ENCODE results near the gene DNAH14. TPM values are rescaled to one million over a fixed set of nuclear protein-coding genes. Genes with fewer than 3 reads are reported as not detected.
"Not testable (repeated sequence)": the region's sequence is repeated elsewhere in the genome, so short reads cannot be mapped to it uniquely, and the experiment has no call there.

The DNAH14 gene
- total RNA-seq, 8 experiments from 2014 or later = 19.3 to 153 (median 52.7) TPM

DNA sequence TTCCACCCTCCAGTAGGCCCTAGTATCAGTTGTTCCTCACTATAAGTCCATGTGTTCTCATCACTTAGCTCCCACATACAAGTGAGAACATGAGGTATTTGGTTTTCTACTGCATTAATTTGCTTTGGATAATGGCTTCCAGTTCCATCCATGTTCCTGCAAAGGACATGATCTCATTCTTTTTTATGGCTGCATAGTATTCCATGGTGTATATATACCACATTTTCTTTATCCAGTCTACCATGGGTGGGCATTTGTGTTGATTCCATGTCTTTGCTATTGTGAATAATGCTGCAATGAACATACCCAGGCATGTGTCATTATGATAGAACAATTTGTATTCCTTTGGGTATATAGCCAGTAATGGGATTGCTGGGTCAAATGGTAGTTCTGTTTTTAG is 218.3 kb downstream of the DNAH14 start:
- H3K4me1 ChIP-seq (replicated peaks in 1 of 2); ATAC-seq (replicated peaks in 6 of 8); H3K27ac ChIP-seq; H3K4me3 ChIP-seq; in situ Hi-C loops (cut with MboI; ENCODE audit: low pct_unique_long_range_greater_than_20kb in 2 of 9, low sequenced_read_pairs in 9 of 9, unreplicated experiment in 9 of 9): not testable (repeated sequence)

DNA sequence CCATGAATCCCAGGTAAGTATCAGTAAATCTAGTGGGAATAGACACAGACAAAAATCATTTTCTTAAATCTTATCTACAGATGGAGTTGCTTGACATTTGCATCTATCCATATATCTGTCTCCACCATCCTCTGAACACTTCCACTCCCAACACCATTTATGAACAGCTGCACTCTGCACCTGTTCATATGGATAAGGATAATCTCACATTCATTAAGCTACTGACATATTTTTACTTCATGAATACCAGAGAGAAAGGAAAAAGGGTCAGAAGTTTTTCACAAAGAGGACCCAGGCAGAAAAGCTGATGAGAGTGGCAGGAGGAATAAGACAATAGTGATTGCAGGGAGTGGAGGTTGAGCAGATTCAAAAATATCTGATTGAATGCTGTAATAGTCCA is 222.6 kb downstream of the DNAH14 start:
- Histone ChIP-seq H3K4me3 (no peak overlapping the region), H3K4me1 (replicated peaks in 1 of 2) (no peaks in the 10 kb centered on the region), H3K27ac (no peak overlapping the region)
- in situ Hi-C loops (cut with MboI; ENCODE audit: low pct_unique_long_range_greater_than_20kb in 2 of 9, low sequenced_read_pairs in 9 of 9, unreplicated experiment in 9 of 9) = no loop called here
- ATAC-seq (replicated peaks in 6 of 8) = no peak

DNA sequence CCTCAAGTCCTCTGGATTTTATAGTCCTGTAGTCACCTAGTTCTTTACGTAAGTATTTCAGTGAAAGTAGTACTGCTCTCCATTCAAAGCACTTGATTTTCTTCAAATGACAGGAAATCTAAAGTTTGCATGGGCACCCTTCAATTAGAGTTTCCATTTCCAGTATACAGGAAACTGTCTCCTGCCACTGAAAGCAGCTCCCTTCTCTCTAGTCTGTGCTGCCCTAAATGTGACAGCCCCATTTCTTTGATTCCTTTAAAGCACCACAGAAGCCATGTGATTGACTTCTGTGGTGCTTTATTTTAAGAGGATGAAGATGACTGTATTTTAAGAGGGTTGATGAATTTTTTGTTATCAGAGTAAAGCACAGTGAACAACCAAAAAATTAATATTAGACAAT is 226.1 kb downstream of the DNAH14 start:
- no peak overlapping the region for H3K27ac ChIP-seq
- in situ Hi-C loops (cut with MboI; ENCODE audit: low pct_unique_long_range_greater_than_20kb in 2 of 9, low sequenced_read_pairs in 9 of 9, unreplicated experiment in 9 of 9) = no loop called here

DNA sequence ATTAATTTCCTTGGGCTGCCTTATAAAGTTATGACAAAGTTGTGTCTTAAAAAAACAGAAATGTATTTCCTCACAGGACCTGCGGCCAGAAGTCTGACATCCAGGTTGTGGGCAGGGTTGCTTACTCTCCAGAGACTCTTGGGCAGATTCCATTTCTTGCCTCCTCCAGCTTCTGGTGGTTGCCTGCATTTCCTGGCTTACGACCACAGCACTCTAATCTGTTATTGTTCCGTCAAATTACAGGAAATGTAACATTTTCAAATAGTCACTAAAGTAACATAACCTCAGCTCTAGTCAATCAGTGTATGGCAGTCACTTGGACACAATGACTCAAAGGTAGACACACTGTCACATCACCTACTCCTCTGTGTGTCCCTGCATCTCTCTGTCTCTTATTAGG is 226.8 kb downstream of the DNAH14 start:
- Histone ChIP-seq H3K27ac (no peak overlapping the region), H3K4me3 (no peak overlapping the region), H3K4me1 (replicated peaks in 1 of 2) (no peaks in the 10 kb centered on the region)
- ATAC-seq (replicated peaks in 6 of 8) = no peak
- 60 to 100% (median 88%) methylated on average over 1 to 3 of the region's 3 CpGs; no CpG with 5 or more reads in 2 of the 10 experiments for WGBS, 10 experiments
- in situ Hi-C loops (cut with MboI; ENCODE audit: low pct_unique_long_range_greater_than_20kb in 2 of 9, low sequenced_read_pairs in 9 of 9, unreplicated experiment in 9 of 9) = no loop called here

More for the DNA sequence above, 226.1 kb downstream of the DNAH14 start:
- ATAC-seq (replicated peaks in 6 of 8) = no peak
- Histone ChIP-seq H3K4me3 (no peak overlapping the region), H3K4me1 (replicated peaks in 1 of 2) (no peaks in the 10 kb centered on the region)
- WGBS, 10 experiments = 57 to 100% (median 100%) methylated on average over 1 of the region's 1 CpG; no CpG with 5 or more reads in 1 of the 10 experiments

DNA sequence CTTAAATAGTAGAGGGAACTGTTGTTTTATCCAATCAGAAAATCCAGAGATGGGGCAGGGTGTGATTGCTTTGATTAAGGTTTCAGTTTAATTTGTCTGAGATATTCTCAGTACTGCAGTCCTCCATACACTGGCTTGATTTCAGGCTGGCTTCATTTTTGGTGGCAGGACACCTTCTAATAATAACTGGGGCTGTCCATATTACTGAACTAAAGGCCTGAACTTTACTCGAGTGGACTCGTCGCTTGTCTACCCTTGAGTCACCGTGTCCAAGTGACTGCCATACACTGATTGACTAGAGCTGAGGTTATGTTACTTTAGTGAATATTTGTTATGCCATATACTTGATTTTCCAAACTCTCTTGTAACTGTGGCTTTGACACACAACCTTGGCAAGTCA is 228.8 kb downstream of the DNAH14 start:
- no peak overlapping the region for H3K4me3 ChIP-seq
- no peak overlapping the region for H3K27ac ChIP-seq
- no peaks in the 10 kb centered on the region for H3K4me1 ChIP-seq (replicated peaks in 1 of 2)
- WGBS, 10 experiments = 69 to 98% (median 93%) methylated on average over 3 to 4 of the region's 4 CpGs; no CpG with 5 or more reads in 5 of the 10 experiments
- no peak for ATAC-seq (replicated peaks in 6 of 8)
- in situ Hi-C loops (cut with MboI; ENCODE audit: low pct_unique_long_range_greater_than_20kb in 2 of 9, low sequenced_read_pairs in 9 of 9, unreplicated experiment in 9 of 9) = no loop called here

DNA sequence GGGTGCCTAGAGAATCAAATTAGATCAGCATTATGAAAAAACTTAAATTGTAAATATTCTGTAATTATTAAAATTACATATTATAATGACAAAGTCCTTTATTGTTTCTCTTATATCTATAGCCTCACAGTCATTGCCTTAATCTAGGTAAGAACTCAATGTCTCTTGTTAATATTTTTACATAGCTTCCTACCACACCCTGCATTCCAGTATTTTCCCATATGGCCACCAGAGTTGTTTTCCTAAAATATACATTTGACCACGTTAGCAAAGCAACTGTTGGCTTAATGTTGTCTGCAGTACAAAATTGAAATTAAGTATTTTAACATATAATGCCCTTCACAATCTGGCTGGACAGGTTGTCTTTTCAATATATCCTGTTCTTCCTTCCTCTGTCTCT is 230.3 kb downstream of the DNAH14 start:
- Histone ChIP-seq H3K4me3 (no peak overlapping the region), H3K4me1 (replicated peaks in 1 of 2) (no peaks in the 10 kb centered on the region), H3K27ac (no peak overlapping the region)
- ATAC-seq (replicated peaks in 6 of 8) = peak in 3 of 8 experiments; percentile 37 to 95 (median 85)
- in situ Hi-C loops (cut with MboI; ENCODE audit: low pct_unique_long_range_greater_than_20kb in 2 of 9, low sequenced_read_pairs in 9 of 9, unreplicated experiment in 9 of 9) = no loop called here
- WGBS, 10 experiments = 0 to 75% (median 48%) methylated on average over 1 of the region's 1 CpG

DNA sequence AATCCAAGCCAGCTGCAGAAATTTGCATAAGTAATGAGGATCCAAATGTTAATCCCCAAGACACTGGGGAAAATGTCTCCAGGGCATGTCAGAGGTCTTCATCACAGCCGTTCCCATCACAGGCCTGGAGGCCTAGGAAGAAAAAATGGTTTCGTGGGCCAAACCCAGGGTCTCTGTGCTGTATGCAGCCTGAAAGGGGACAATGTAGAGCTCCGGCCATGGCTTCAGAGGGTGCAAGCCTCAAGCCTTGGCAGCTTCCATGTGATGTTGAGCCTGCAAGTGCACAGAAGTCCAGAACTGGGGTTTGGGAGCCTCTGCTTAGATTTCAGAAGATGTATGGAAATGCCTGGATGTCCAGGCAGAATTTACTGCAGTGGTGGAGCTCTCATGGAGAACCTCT is 247.9 kb downstream of the DNAH14 start:
- H3K4me3 ChIP-seq; in situ Hi-C loops (cut with MboI; ENCODE audit: low pct_unique_long_range_greater_than_20kb in 2 of 9, low sequenced_read_pairs in 9 of 9, unreplicated experiment in 9 of 9); ATAC-seq (replicated peaks in 6 of 8); H3K27ac ChIP-seq; H3K4me1 ChIP-seq (replicated peaks in 1 of 2): not testable (repeated sequence)
- WGBS, 10 experiments = 0 to 87% (median 72%) methylated on average over 1 to 3 of the region's 3 CpGs; no CpG with 5 or more reads in 2 of the 10 experiments

DNA sequence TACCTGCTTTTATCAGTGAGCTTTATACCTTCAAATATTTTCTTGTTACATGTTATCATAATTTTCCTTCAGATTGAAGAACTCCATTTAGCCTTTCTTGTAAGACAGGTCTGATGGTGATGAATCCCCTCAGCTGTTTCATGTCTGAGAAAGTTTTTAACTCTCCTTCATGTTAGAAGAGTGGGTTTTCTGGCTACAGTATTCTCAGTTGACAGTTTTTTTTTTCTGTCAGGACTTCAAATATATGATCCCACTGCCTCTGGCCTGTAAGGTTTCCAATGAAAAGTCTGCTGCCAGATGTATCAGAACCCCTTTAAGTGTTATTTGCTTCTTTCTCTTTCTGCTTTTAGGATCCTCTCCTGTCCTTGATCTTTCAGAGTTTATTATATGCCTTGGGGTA is 250.2 kb downstream of the DNAH14 start:
- ATAC-seq (replicated peaks in 6 of 8) = no peak
- Histone ChIP-seq H3K4me1 (replicated peaks in 1 of 2) (no peaks in the 10 kb centered on the region), H3K4me3 (no peak overlapping the region), H3K27ac (no peak overlapping the region)
- in situ Hi-C loops (cut with MboI; ENCODE audit: low pct_unique_long_range_greater_than_20kb in 2 of 9, low sequenced_read_pairs in 9 of 9, unreplicated experiment in 9 of 9) = no loop called here

DNA sequence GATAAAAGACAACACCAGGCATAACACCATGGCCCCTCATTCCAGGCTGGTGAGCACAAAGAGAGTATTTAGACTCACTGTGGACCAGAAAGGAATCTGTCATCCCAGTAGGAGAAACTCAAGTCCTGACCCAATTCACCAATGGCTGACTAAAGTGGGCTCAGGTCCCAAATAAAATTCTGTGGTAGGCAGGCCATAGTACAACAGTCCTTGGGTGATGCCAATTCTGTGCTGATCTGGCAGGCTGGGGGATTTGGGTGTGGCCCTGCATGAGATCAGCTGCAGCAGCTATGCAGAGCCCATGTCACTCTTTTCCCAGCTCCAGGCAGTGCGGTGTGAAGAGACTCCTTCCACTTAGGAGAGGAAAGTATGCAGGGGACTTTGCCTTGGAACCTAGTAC is 253.2 kb downstream of the DNAH14 start:
- Histone ChIP-seq H3K4me3 (no peak overlapping the region), H3K27ac (no peak overlapping the region), H3K4me1 (replicated peaks in 1 of 2) (no peaks in the 10 kb centered on the region)
- peak in 3 of 8 experiments; percentile 33 to 90 (median 87) for ATAC-seq (replicated peaks in 6 of 8)
- in situ Hi-C loops (cut with MboI; ENCODE audit: low pct_unique_long_range_greater_than_20kb in 2 of 9, low sequenced_read_pairs in 9 of 9, unreplicated experiment in 9 of 9) = no loop called here
- 100% methylated on average over 1 of the region's 1 CpG; no CpG with 5 or more reads in 6 of the 10 experiments for WGBS, 10 experiments

DNA sequence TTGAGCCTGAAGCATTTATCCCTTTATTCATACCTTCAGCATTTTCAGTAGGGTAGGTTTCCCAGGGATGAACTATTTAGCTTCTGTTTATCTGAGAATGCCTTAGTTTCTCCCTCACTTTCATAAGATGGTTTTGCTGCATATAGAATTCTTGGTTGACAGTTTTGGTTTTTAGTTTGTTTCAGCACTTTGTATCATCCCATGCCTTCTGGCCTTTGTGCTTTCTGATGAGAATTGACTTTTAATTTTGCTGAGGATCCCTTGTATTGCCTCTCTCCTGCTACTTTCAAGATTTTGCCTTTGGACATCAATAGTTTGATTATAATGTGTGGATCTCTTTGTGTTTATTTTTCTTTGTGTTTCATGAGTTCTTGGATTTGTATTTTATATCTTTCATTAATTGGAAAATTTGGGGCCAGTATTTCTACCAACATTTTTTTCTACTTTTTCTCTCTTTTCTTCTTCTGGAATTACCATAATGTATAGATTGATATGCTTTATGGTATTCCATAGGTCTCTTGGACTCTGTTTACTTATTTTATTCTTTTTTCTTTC is 261.8 kb downstream of the DNAH14 start:
- Histone ChIP-seq H3K4me3 (no peak overlapping the region), H3K27ac (no peak overlapping the region), H3K4me1 (replicated peaks in 1 of 2) (no peaks in the 10 kb centered on the region)
- in situ Hi-C loops (cut with MboI; ENCODE audit: low pct_unique_long_range_greater_than_20kb in 2 of 9, low sequenced_read_pairs in 9 of 9, unreplicated experiment in 9 of 9) = no loop called here
- no peak for ATAC-seq (replicated peaks in 6 of 8)

DNA sequence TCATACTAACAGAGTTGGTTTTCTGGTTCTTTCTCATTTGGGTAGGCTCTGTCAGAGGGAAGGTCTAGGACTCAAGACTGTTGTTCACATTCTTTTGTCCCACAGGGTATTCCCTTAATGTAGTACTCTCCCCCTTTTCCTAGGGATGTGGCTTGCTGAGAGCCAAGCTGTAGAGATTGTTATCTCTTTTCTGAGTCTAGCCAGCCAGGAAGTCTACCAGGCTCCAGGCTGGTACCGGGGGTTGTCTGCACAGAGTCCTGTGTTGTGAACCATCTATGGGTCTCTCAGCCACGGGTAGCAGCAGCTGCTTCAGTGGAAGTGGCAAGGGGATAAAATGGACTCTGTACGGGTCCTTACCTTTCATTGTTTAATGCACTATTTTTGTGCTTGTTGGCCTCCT is 272.0 kb downstream of the DNAH14 start:
- WGBS, 10 experiments = 19 to 100% (median 86%) methylated on average over 1 to 3 of the region's 3 CpGs; no CpG with 5 or more reads in 3 of the 10 experiments
- ATAC-seq (replicated peaks in 6 of 8) = no peak
- no peaks in the 10 kb centered on the region for H3K4me1 ChIP-seq (replicated peaks in 1 of 2)

DNA sequence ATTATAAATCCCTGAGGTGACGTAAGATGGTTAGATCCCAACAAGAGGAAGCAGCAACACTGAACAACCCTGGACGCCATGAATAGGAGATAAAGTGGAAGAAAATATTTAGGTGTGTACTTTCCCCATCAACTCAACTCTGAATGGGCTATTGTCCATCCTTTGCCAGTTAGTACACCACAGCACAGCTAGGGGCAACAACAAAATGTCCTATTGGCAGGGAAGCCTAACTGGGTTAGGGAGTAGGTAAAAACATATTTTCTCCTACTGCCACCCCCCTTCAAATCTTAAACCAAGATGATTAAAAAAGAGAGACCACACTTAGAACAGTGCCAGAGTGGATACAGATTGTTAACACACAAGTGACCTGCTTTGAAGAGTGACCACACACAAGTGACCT is 278.3 kb downstream of the DNAH14 start:
- in situ Hi-C loops (cut with MboI; ENCODE audit: low pct_unique_long_range_greater_than_20kb in 2 of 9, low sequenced_read_pairs in 9 of 9, unreplicated experiment in 9 of 9) = no loop called here
- 33 to 100% (median 83%) methylated on average over 1 to 2 of the region's 2 CpGs; no CpG with 5 or more reads in 2 of the 10 experiments for WGBS, 10 experiments
- H3K4me1 ChIP-seq (replicated peaks in 1 of 2) = no peaks in the 10 kb centered on the region
- ATAC-seq (replicated peaks in 6 of 8) = no peak
- H3K27ac ChIP-seq = no peak overlapping the region
- no peak overlapping the region for H3K4me3 ChIP-seq

More for the DNA sequence above, 272.0 kb downstream of the DNAH14 start:
- Histone ChIP-seq H3K4me3 (no peak overlapping the region), H3K27ac (no peak overlapping the region)
- in situ Hi-C loops (cut with MboI; ENCODE audit: low pct_unique_long_range_greater_than_20kb in 2 of 9, low sequenced_read_pairs in 9 of 9, unreplicated experiment in 9 of 9) = no loop called here

DNA sequence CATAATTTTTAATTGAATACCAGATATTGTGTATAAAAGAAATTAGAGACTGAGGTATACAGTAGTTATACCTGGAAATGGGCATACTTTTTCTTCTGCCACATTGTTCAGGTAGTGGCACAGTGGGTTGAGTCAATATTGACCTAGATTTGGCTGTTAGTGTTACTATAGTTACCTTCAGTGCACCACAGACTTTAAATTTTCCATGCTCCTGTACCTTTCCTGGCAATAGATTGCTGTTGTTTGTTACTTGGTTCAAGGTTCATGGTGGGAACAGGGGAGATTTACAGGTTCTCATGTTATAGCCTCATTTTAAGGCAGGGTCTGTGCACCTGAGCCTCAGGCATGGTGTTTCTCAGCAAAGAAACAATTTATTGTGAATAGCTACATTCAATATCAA is 279.7 kb downstream of the DNAH14 start:
- in situ Hi-C loops (cut with MboI; ENCODE audit: low pct_unique_long_range_greater_than_20kb in 2 of 9, low sequenced_read_pairs in 9 of 9, unreplicated experiment in 9 of 9) = no loop called here
- Histone ChIP-seq H3K27ac (no peak overlapping the region), H3K4me1 (replicated peaks in 1 of 2) (no peaks in the 10 kb centered on the region), H3K4me3 (no peak overlapping the region)
- no peak for ATAC-seq (replicated peaks in 6 of 8)

DNA sequence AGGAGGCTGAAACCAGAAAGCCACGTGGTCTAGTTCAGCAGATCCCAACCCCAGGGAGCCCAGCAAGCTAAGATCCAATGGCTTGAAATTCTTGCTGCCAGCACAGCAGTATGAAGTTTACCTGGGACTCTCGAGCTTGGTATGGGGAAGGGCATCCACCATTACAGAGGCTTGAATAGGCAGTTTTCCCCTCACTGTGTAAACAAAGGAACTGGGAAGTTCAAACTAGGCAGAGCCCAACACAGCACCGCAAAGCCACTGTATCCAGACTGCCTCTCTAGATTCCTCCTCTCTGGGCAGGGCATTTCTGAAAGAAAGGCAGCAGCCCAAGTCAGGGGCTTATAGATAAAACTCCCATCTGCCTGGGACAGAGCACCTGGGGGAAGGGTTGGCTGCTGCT is 280.7 kb downstream of the DNAH14 start:
- H3K27ac ChIP-seq; H3K4me3 ChIP-seq; ATAC-seq (replicated peaks in 6 of 8); in situ Hi-C loops (cut with MboI; ENCODE audit: low pct_unique_long_range_greater_than_20kb in 2 of 9, low sequenced_read_pairs in 9 of 9, unreplicated experiment in 9 of 9); H3K4me1 ChIP-seq (replicated peaks in 1 of 2): not testable (repeated sequence)
- 50 to 84% (median 68%) methylated on average over 1 to 3 of the region's 3 CpGs; no CpG with 5 or more reads in 4 of the 10 experiments for WGBS, 10 experiments

All from motor neuron (in vitro differentiated cells).